ENCODE measurements around the gene HES5.

Gene HES5

DNA sequence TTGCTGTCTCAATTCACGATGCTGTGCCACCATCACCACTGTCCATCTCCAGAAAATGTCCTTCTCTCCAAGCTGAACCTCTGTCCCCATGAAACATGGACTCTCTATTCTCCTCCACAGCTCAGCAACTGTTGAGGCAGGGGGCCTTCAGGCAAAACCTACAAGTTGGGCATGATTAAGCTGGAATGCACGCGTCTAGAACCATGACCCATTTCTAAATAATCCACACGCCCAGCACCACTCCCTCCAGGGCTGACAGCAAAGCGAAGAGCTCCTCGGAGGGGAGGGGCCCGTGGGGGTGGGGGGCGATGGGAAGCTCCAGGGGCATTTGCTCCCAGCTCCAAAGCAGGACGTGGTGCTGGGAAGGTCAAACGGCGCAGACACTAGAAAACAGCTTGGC lies 3.3 kb upstream of the HES5 start:
- Histone ChIP-seq H3K36me3 (replicated peaks; ENCODE audit: low read depth, low read length) (no peaks in the 10 kb centered on the region), H3K9me3 (ENCODE audit: insufficient read depth, low read length) (no peaks in the 10 kb centered on the region), H3K79me2 (ENCODE audit: low read length) (no peaks in the 10 kb centered on the region), H2AFZ (ENCODE audit: low read depth, low read length) (no peak overlapping the region), H3K27me3 (ENCODE audit: low read depth, low read length) (peaks cover 10% of the 10 kb centered on the region; the same call in 1 of the 2 replicates), H3K4me3 (ENCODE audit: low read length) (no peak overlapping the region), H3K4me2 (ENCODE audit: low read length) (no peak overlapping the region), H3K9ac (ENCODE audit: low read length) (no peak overlapping the region), H3K4me1 (ENCODE audit: low read length) (no peaks in the 10 kb centered on the region), H3K27ac (ENCODE audit: low read length) (no peak overlapping the region), H4K20me1 (ENCODE audit: insufficient read depth, low read length) (no peaks in the 10 kb centered on the region)
- TF ChIP-seq, protein P1, sequence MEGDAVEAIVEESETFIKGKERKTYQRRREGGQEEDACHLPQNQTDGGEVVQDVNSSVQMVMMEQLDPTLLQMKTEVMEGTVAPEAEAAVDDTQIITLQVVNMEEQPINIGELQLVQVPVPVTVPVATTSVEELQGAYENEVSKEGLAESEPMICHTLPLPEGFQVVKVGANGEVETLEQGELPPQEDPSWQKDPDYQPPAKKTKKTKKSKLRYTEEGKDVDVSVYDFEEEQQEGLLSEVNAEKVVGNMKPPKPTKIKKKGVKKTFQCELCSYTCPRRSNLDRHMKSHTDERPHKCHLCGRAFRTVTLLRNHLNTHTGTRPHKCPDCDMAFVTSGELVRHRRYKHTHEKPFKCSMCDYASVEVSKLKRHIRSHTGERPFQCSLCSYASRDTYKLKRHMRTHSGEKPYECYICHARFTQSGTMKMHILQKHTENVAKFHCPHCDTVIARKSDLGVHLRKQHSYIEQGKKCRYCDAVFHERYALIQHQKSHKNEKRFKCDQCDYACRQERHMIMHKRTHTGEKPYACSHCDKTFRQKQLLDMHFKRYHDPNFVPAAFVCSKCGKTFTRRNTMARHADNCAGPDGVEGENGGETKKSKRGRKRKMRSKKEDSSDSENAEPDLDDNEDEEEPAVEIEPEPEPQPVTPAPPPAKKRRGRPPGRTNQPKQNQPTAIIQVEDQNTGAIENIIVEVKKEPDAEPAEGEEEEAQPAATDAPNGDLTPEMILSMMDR (IDR thresholded peaks at IDR 0.05; ENCODE audit: low read depth, low read length), result no peak
- no peak for TF ChIP-seq EZH2phosphoT487 (IDR thresholded peaks at IDR 0.05; ENCODE audit: low read depth)

DNA sequence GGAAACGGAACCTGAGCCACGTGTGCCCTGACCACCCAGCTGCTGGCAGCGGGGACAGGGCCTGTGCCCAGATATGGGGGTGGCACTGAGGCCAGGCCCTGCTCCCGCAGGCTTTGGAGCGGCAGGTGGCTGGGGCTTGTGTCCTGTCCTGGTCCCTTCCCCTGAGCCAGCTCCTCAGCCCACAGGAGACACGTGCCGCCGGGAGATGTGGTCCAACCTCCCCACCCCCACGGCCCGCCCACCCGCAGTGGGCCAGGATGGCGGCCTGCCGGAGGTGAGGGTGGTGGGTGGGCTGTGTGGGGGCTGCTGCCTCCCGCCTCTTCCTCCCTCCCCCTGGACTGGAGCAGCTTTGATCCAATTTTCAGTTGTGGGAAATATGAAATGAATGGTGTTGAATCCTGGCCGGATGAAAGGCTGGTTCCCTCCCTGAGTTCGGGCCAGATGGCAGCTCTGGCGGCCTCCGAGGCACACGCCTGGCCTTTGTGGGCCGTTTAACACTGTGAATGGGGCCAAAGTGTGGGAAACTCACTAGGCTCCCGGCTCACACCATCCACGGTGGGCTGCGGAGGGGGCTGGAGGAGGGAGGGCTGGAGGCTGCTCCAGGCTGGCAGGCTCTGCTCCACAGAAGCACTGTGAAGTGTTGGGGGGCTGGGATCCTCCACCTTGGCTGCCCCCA lies 2.6 kb upstream of the HES5 start:
- Histone ChIP-seq H3K79me2 (ENCODE audit: low read length) (no peaks in the 10 kb centered on the region), H4K20me1 (ENCODE audit: insufficient read depth, low read length) (no peaks in the 10 kb centered on the region), H3K27ac (ENCODE audit: low read length) (no peak overlapping the region), H2AFZ (ENCODE audit: low read depth, low read length) (no peak overlapping the region), H3K9ac (ENCODE audit: low read length) (no peak overlapping the region), H3K4me3 (ENCODE audit: low read length) (no peak overlapping the region), H3K9me3 (ENCODE audit: insufficient read depth, low read length) (no peaks in the 10 kb centered on the region), H3K36me3 (replicated peaks; ENCODE audit: low read depth, low read length) (no peaks in the 10 kb centered on the region), H3K4me1 (ENCODE audit: low read length) (no peaks in the 10 kb centered on the region), H3K4me2 (ENCODE audit: low read length) (no peak overlapping the region), H3K27me3 (ENCODE audit: low read depth, low read length) (peaks cover 10% of the 10 kb centered on the region; the same call in 1 of the 2 replicates)
- no peak for TF ChIP-seq EZH2phosphoT487 (IDR thresholded peaks at IDR 0.05; ENCODE audit: low read depth)
- TF ChIP-seq, protein P1 (IDR thresholded peaks at IDR 0.05; ENCODE audit: low read depth, low read length), result no peak

DNA sequence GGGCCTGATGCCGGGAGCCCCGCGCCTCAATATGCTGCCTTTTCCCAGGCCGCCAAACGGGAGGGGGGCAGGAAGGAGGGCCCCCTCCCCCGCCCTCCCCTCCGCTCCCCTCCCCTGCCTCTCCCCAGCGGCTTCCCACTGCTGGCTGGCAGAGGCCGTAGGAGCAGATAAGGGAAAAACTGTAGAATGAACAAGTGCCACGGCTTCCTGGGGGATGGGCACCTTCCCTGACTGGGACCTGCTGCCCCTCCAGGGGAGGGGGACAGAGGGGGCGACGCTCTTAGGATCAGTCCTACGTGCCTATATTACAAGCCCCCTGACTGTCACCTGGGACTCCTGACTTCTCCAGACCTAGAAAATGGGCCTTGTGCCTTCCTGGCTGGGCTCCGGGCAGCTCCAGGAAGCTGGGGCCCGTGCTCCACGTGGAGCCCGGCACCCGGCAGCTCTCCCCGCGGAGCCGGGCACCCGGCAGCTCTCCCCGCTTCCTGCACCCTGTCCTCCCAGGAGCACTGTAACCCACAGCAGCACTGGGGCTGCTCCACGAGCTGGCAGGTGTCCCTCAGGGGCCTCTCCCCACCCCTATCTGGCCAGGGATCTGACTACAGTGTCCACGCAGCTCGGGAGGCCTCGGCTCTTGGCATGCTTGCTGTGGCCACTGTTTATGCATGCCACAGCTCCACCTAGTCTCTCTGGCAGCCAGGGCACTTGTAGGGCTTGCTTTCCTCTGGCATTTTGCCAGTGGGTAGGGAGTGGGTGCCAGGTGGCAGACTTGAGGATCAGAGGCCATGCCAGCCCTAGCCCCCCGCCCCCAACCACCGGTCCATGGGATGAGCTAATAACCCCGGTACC lies 674 bp upstream of the HES5 start:
- Histone ChIP-seq H3K4me2 (ENCODE audit: low read length) (no peak overlapping the region), H3K4me3 (ENCODE audit: low read length) (no peak overlapping the region), H3K9me3 (ENCODE audit: insufficient read depth, low read length) (no peaks in the 10 kb centered on the region), H3K27me3 (ENCODE audit: low read depth, low read length) (peaks cover 10% of the 10 kb centered on the region; the same call in 1 of the 2 replicates), H3K9ac (ENCODE audit: low read length) (no peak overlapping the region), H3K4me1 (ENCODE audit: low read length) (peaks cover 7% of the 10 kb centered on the region), H3K27ac (ENCODE audit: low read length) (no peak overlapping the region), H3K36me3 (replicated peaks; ENCODE audit: low read depth, low read length) (no peaks in the 10 kb centered on the region), H2AFZ (ENCODE audit: low read depth, low read length) (no peak overlapping the region), H4K20me1 (ENCODE audit: insufficient read depth, low read length) (peaks cover 1% of the 10 kb centered on the region; the same call in 1 of the 2 replicates), H3K79me2 (ENCODE audit: low read length) (peaks cover 3% of the 10 kb centered on the region)
- no peak for TF ChIP-seq EZH2phosphoT487 (IDR thresholded peaks at IDR 0.05; ENCODE audit: low read depth)
- TF ChIP-seq, protein P1 (IDR thresholded peaks at IDR 0.05; ENCODE audit: low read depth, low read length), result no peak
